Naive B cell (primary cell): ENCODE results near the gene VPS41. TPM values are rescaled to one million over a fixed set of nuclear protein-coding genes. Genes with fewer than 3 reads are reported as not detected.
A peak's percentile ranks its signal among the peaks of the same experiment; 100 is the strongest.

Source experiments
- ATAC-seq, 2 donors: fragments of 150-1000 bp; cut with Tn5 transposase; 2 replicates each; pipeline ENCODE4 v1.10.0; 2021; ENCODE audit warnings: low read depth in 2 of 2, mild to moderate bottlenecking in 2 of 2, moderate library complexity in 2 of 2
- DNase-seq: peaks from one replicate; pipeline ENCODE4 v3.0.0; 2022
- H3K27ac Mint-ChIP-seq, 6 donors: one replicate each; pipeline ENCODE4 v1.8.0; 2020 to 2022; ENCODE audit warnings: mild to moderate bottlenecking in 6 of 6, mixed read lengths in 6 of 6, moderate library complexity in 5 of 6, inconsistent platforms in 2 of 6
- H3K27me3 Mint-ChIP-seq, 3 donors: one replicate each; pipeline ENCODE4 v1.8.0; 2021 to 2022; ENCODE audit warnings: mixed read lengths in 3 of 3, mild to moderate bottlenecking in 1 of 3
- H3K36me3 Mint-ChIP-seq, 2 donors: one replicate each; pipeline ENCODE4 v1.8.0; 2020 to 2022; ENCODE audit warnings: mixed read lengths in 2 of 2, inconsistent platforms in 1 of 2, mild to moderate bottlenecking in 1 of 2
- H3K4me1 Mint-ChIP-seq, 3 donors: one replicate each; pipeline ENCODE4 v1.8.0; 2020 to 2022; ENCODE audit warnings: mixed read lengths in 3 of 3, inconsistent platforms in 1 of 3, mild to moderate bottlenecking in 1 of 3, moderate library complexity in 1 of 3
- H3K4me3 Mint-ChIP-seq, 8 donors: one replicate each; pipeline ENCODE4 v1.8.0; 2020 to 2022; ENCODE audit warnings: mild to moderate bottlenecking in 8 of 8, mixed read lengths in 8 of 8, moderate library complexity in 8 of 8, inconsistent platforms in 2 of 8
- H3K9me3 Mint-ChIP-seq, 7 donors: one replicate each; pipeline ENCODE4 v1.8.0; 2020 to 2022; ENCODE audit warnings: mixed read lengths in 7 of 7, mild to moderate bottlenecking in 5 of 7, inconsistent platforms in 2 of 7, moderate library complexity in 1 of 7
- polyA plus RNA-seq, 6 donors: library from polyadenylated mRNA; unstranded; fragments of 300-500 nt; fragmentation: Illumina TruSeq; gene quantifications; one replicate each; pipeline ENCODE4 v1.2.3, GENCODE V29; 2021; ENCODE audit warnings: low read depth in 6 of 6

VPS41 gene
- polyA plus RNA-seq, 6 donors from 2014 or later: 73.1 to 129 (median 96.6) TPM

DNA sequence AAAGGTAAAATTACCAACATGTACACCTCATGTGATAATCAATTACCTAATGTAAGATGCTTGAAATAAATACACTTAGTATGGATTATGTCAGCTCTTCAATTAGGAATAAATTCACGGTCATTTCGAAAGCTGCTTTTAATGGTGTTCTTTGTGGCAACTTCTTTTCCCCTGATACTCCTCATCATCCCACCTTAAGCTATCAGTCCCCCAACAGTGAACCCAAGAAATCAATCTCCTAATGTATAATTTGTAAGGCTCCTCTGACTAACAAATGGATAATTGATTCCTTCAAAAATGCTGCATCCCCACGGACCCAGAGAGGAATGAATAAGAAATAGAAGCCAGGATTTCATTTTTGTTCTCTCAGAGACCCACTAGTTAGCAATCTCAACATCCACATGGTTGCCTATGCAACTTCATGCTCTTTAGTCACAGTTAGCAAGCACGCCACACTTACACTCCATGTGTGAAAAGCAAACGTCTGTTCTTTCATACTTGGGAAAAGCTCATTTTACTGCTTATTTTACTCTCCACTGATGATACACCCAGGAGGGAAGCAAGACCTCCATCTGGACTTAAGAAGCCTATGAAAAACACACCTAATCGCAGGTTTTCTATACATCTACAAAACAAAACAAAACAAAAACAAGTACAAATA is 70.1 kb downstream of the VPS41 start:
- peak overlapping the region in 2 of 6 donors; percentile 22 to 43 for H3K27ac Mint-ChIP-seq
- peaks cover 0 to 6% (median 0%) of the 10 kb centered on the region in 7 donors for H3K9me3 Mint-ChIP-seq
- H3K4me1 Mint-ChIP-seq: peaks cover 15 to 28% (median 24%) of the 10 kb centered on the region in 3 donors
- DNase-seq (no peak), ATAC-seq (no peak)
- no peaks in the 10 kb centered on the region for H3K27me3 Mint-ChIP-seq
- peaks cover 9 to 14% of the 10 kb centered on the region in 2 donors for H3K36me3 Mint-ChIP-seq
- H3K4me3 Mint-ChIP-seq: no peak overlapping the region

DNA sequence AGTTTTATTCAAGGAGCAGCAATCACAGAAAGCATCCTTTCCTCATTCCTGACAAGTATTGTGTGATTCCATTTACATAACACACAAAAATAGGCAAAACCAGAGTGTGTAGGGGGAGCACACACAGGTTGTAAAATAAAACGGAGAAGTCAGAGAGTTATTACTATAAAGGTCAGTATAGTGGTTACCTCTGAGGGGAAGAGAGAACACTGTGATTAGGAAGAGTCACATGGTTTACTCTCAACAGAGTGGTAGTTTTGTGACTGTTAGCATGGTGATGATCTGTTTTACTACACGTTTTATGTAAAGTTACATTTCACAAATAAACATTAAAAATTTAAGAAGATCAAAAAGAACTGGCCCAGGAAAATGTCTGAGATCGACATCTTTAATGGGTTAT is 74.6 kb downstream of the VPS41 start:
- no peaks in the 10 kb centered on the region for H3K27me3 Mint-ChIP-seq
- ATAC-seq: no peak
- H3K9me3 Mint-ChIP-seq: peaks cover 0 to 6% (median 0%) of the 10 kb centered on the region in 7 donors
- peaks cover 10 to 14% of the 10 kb centered on the region in 2 donors for H3K36me3 Mint-ChIP-seq
- H3K4me1 Mint-ChIP-seq: peaks cover 15 to 37% (median 29%) of the 10 kb centered on the region in 3 donors
- H3K4me3 Mint-ChIP-seq: no peak overlapping the region
- DNase-seq: no peak
- H3K27ac Mint-ChIP-seq: no peak overlapping the region

GRCh38 chr7:38833329-38833728 is 75.7 kb downstream of the VPS41 start:
- Mint-ChIP-seq H3K27ac (peak overlapping the region in 4 of 6 donors; percentile 8 to 87 (median 53)), H3K4me1 (peaks cover 15 to 31% (median 29%) of the 10 kb centered on the region in 3 donors), H3K4me3 (no peak overlapping the region), H3K9me3 (peaks cover 0 to 6% (median 0%) of the 10 kb centered on the region in 7 donors), H3K27me3 (no peaks in the 10 kb centered on the region), H3K36me3 (peaks cover 5 to 9% of the 10 kb centered on the region in 2 donors)
- ATAC-seq (no peak), DNase-seq (no peak)

DNA sequence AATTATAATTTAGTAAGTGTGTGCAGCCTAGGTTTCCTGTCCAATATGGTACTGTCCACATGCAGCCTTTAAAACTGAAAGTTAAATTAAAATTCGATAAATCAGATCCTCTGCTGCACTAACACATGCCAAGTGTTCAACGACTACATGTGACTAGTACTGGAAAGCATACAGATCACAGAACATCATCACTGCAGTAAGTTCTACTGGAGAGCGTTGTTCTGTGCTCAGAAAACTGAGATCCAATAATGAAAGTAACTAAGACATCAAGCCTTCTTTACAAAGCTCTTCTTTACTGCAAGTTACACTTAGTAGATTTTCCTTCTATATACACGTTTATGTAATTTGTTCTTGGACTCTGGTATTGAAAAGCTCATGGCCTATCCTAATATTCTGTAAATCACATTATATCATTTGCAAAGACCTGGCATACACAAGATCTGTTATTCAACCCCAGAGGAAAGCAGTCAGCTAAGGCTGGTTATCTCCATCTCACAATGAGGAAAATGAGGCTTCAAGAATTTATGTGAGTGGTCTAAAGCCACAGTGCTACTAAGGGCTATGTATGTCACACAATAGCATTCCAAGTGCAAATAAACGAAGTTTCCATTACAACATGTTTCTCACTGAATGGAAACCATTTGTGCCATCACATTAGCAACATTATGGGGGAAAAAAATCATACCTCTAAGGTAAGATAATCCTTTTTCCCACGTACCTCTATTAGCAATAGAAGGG is 77.6 kb downstream of the VPS41 start:
- Mint-ChIP-seq H3K36me3 (peaks cover 0 to 9% of the 10 kb centered on the region in 2 donors), H3K4me1 (peaks cover 25 to 36% (median 29%) of the 10 kb centered on the region in 3 donors), H3K27me3 (no peaks in the 10 kb centered on the region), H3K9me3 (no peaks in the 10 kb centered on the region), H3K27ac (peak overlapping the region in 5 of 6 donors; percentile 2 to 90 (median 58)), H3K4me3 (no peak overlapping the region)
- ATAC-seq (no peak), DNase-seq (no peak)

DNA sequence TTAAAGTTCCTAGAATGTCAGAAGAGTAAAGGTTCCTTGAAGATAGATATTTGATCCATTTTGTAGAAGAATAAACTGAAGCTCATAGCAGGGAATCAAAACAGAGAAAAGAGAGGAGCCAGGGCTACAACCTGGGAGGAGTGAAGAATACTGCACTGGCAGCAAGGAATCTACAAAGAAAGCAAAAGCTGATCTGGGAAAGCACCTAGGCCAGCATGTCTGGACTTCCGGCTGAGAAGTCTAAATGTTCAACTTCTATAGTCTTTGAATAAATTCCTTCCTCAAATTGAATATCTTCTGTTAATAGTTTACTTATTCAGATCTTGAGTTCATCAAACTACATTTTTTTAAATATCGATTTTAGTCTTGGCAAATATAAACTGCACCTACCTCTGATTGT is 78.2 kb downstream of the VPS41 start:
- Mint-ChIP-seq H3K27me3 (no peaks in the 10 kb centered on the region), H3K4me1 (peaks cover 31 to 42% (median 33%) of the 10 kb centered on the region in 3 donors), H3K9me3 (no peaks in the 10 kb centered on the region), H3K36me3 (peaks cover 0 to 9% of the 10 kb centered on the region in 2 donors), H3K4me3 (no peak overlapping the region), H3K27ac (peak overlapping the region in 5 of 6 donors; percentile 0 to 68 (median 39))
- ATAC-seq (no peak), DNase-seq (no peak)

DNA sequence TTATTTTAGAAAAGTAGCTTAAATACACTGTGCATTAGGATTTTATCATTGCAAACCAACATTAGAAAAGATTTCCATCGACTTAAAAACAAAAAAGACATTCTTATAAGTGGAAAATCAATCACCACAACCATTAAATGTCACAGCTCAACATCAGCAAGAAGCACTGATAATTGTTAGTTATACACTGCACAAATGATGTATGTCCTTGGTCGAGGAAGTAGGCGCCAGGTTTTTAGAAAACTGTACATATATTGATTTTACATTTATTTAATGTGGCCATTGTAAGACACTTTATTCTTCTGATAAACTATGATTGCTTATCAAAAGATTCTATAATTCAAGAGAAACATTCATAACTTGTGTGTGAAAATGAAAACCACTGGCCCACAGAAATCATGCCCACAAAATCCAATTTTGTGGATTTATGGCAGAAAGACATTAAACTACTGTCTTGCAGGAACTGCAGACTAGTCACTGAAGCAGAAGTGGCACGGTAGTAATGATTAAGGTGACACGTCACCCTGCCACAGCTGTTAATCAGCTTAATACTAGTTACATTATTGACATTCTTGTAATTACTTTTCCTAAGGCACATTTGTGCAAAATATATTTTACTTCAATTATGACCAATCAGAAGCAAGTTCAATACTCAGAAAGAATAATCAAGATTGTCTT is 79.4 kb downstream of the VPS41 start:
- no peaks in the 10 kb centered on the region for H3K27me3 Mint-ChIP-seq
- peaks cover 0 to 9% of the 10 kb centered on the region in 2 donors for H3K36me3 Mint-ChIP-seq
- DNase-seq (no peak), ATAC-seq (no peak)
- H3K4me3 Mint-ChIP-seq: no peak overlapping the region
- peaks cover 36 to 54% (median 39%) of the 10 kb centered on the region in 3 donors for H3K4me1 Mint-ChIP-seq
- H3K27ac Mint-ChIP-seq: peak overlapping the region in 3 of 6 donors; percentile 2 to 86 (median 58)
- H3K9me3 Mint-ChIP-seq: no peaks in the 10 kb centered on the region

- peaks cover 0 to 21% of the 10 kb centered on the region in 2 donors for H3K36me3 Mint-ChIP-seq
- H3K27me3 Mint-ChIP-seq: no peaks in the 10 kb centered on the region
These were observed 81.0 kb downstream of the VPS41 start for GRCh38 chr7:38828026-38828425.

GRCh38 chr7:38825721-38826440 is 83.1 kb downstream of the VPS41 start:
- peak overlapping the region in 6 of 8 donors; percentile 2 to 74 (median 26) for H3K4me3 Mint-ChIP-seq
- peaks cover 0 to 27% of the 10 kb centered on the region in 2 donors for H3K36me3 Mint-ChIP-seq
- ATAC-seq (no peak), DNase-seq (no peak)
- no peaks in the 10 kb centered on the region for H3K27me3 Mint-ChIP-seq
- H3K27ac Mint-ChIP-seq: peak overlapping the region; percentile 23 to 87 (median 60)
- H3K4me1 Mint-ChIP-seq: peaks cover 21 to 28% (median 21%) of the 10 kb centered on the region in 3 donors
- H3K9me3 Mint-ChIP-seq: peaks cover 0 to 11% (median 4%) of the 10 kb centered on the region in 7 donors

More at GRCh38 chr7:38828026-38828425, 81.0 kb downstream of the VPS41 start:
- H3K4me3 Mint-ChIP-seq: no peak overlapping the region
- peaks cover 31 to 48% (median 33%) of the 10 kb centered on the region in 3 donors for H3K4me1 Mint-ChIP-seq
- no peak for ATAC-seq
- peak overlapping the region in 1 of 6 donors; percentile 70 for H3K27ac Mint-ChIP-seq
- no peak for DNase-seq
- peaks cover 0 to 11% (median 4%) of the 10 kb centered on the region in 7 donors for H3K9me3 Mint-ChIP-seq

- peaks cover 15 to 23% (median 21%) of the 10 kb centered on the region in 3 donors for H3K4me1 Mint-ChIP-seq
- no peak for ATAC-seq
- H3K4me3 Mint-ChIP-seq: no peak overlapping the region
- peaks cover 0 to 27% of the 10 kb centered on the region in 2 donors for H3K36me3 Mint-ChIP-seq
- H3K27ac Mint-ChIP-seq: peak overlapping the region in 1 of 6 donors; percentile 50
- no peaks in the 10 kb centered on the region for H3K27me3 Mint-ChIP-seq
- no peak for DNase-seq
- peaks cover 0 to 11% (median 4%) of the 10 kb centered on the region in 7 donors for H3K9me3 Mint-ChIP-seq
These were observed 84.0 kb downstream of the VPS41 start for GRCh38 chr7:38824948-38825347.

- Mint-ChIP-seq H3K36me3 (peaks cover 0 to 20% of the 10 kb centered on the region in 2 donors), H3K4me3 (no peak overlapping the region), H3K9me3 (peaks cover 0 to 11% (median 4%) of the 10 kb centered on the region in 7 donors), H3K27ac (no peak overlapping the region), H3K4me1 (peaks cover 14 to 23% (median 22%) of the 10 kb centered on the region in 3 donors), H3K27me3 (no peaks in the 10 kb centered on the region)
- ATAC-seq (no peak), DNase-seq (no peak)
These were observed 86.4 kb downstream of the VPS41 start for GRCh38 chr7:38822549-38822948.

GRCh38 chr7:38820571-38820970 is 88.4 kb downstream of the VPS41 start:
- H3K4me3 Mint-ChIP-seq: no peak overlapping the region
- H3K9me3 Mint-ChIP-seq: peaks cover 0 to 11% (median 4%) of the 10 kb centered on the region in 7 donors
- peaks cover 4 to 10% (median 7%) of the 10 kb centered on the region in 3 donors for H3K4me1 Mint-ChIP-seq
- H3K27ac Mint-ChIP-seq: no peak overlapping the region
- ATAC-seq (no peak), DNase-seq (no peak)
- H3K27me3 Mint-ChIP-seq: no peaks in the 10 kb centered on the region
- H3K36me3 Mint-ChIP-seq: peaks cover 0 to 29% of the 10 kb centered on the region in 2 donors

DNA sequence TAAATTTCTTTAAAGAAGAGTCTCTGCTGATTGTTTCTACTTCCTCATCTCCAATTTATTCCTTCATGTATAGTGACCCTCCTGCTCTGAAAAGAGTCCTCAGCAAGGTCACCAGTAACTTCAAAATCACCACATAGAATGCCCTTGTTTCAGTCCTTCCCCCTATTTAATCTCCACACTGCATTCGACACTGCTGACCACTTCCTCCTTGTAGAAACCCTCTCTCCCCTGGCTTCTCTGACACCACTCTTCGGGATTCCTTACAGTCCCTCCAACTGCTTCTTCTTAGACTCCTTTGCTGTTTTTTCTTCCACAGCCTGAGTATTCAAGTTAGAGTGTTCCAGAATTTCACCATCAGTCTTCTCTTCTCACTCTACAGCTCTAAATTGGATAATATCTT is 89.5 kb downstream of the VPS41 start:
- Mint-ChIP-seq H3K4me3 (no peak overlapping the region), H3K27ac (no peak overlapping the region), H3K9me3 (peaks cover 0 to 11% (median 4%) of the 10 kb centered on the region in 7 donors), H3K36me3 (peaks cover 4 to 33% of the 10 kb centered on the region in 2 donors), H3K27me3 (no peaks in the 10 kb centered on the region), H3K4me1 (peaks cover 0 to 4% (median 3%) of the 10 kb centered on the region in 3 donors)
- ATAC-seq: no peak
- DNase-seq: no peak
